ENCODE data around the gene TMEM150A. TPM values are rescaled to one million over a fixed set of nuclear protein-coding genes. Genes with fewer than 3 reads are reported as not detected.

The TMEM150A gene
- total and polyA plus RNA-seq, 2 donors (not counting 3 experiments of a cell fraction or from before 2014, with no cell fraction given), result 17.7 to 35.7 TPM

GRCh38 chr2:85588645-85589044, 13.9 kb downstream of the TMEM150A start:
- Histone ChIP-seq H3K4me2 (ENCODE audit: insufficient read depth, low read length) (no peak overlapping the region), H2AFZ (ENCODE audit: low read depth, low read length) (no peak overlapping the region), H3K36me3 (ENCODE audit: control insufficient read depth in 2 of 2, extremely low read depth in 1 of 2, insufficient read depth in 2 of 2, low read length in 2 of 2) (peaks cover 0 to 10% of the 10 kb centered on the region in 2 experiments), H3K27me3 (ENCODE audit: control insufficient read depth in 2 of 2, insufficient read depth in 2 of 2, low read length in 2 of 2) (no peaks in the 10 kb centered on the region), H3K27ac (ENCODE audit: insufficient read depth, low read depth, low read length) (peak overlapping the region; percentile 94), H3K9me1 (replicated peaks; ENCODE audit: control insufficient read depth, extremely low read depth, insufficient read depth, low read length) (no peaks in the 10 kb centered on the region), H4K20me1 (replicated peaks; ENCODE audit: control insufficient read depth, extremely low read depth, insufficient read depth, low read length) (no peaks in the 10 kb centered on the region), H3K79me2 (ENCODE audit: control insufficient read depth, insufficient read depth, low read length) (peaks cover 28% of the 10 kb centered on the region), H3K4me3 (replicated peaks in 1 of 3; ENCODE audit: insufficient read depth in 1 of 3, low read depth in 1 of 3, low read length in 3 of 3) (no peak overlapping the region), H3K4me1 (ENCODE audit: control insufficient read depth, extremely low read depth, insufficient read depth, low read length) (peaks cover 66% of the 10 kb centered on the region), H3K9ac (replicated peaks; ENCODE audit: extremely low read depth, insufficient read depth, low read length) (no peak overlapping the region), H3K9me3 (replicated peaks; ENCODE audit: control insufficient read depth, insufficient read depth, low read length) (no peaks in the 10 kb centered on the region)
- BruUV-seq (replicated peaks), result no TSS peak
- intact Hi-C loops (cut with micrococcal nuclease), result no loop called here
- dilution Hi-C loops (cut with MboI; ENCODE audit: extremely low pct_ligation_motif_present, low sequenced_read_pairs), result no loop called here
- DNase-seq (ENCODE audit: low read depth, low spot score), result no peak
- no peak for FAIRE-seq
- ChIA-PET POLR2A (no interaction called here), CTCF (no interaction called here)
- TF ChIP-seq FOS (IDR thresholded peaks at IDR 0.05; ENCODE audit: borderline replicate concordance, insufficient read depth, low read length) (no peak), EZH2 (IDR thresholded peaks at IDR 0.05; ENCODE audit: borderline replicate concordance, low read depth, low read length, severe bottlenecking) (no peak), MAX (IDR thresholded peaks at IDR 0.05; ENCODE audit: insufficient read depth, insufficient read length) (no peak), CTCF (IDR thresholded peaks at IDR 0.05; ENCODE audit: extremely low read depth in 1 of 2, insufficient read depth in 1 of 2, low read depth in 1 of 2, low read length in 2 of 2) (no peak), POLR2A (IDR thresholded peaks at IDR 0.05; ENCODE audit: low read depth, low read length) (no peak), MYC (IDR thresholded peaks at IDR 0.05; ENCODE audit: low read depth, low read length) (no peak), GATA2 (IDR thresholded peaks at IDR 0.05; ENCODE audit: insufficient read depth, insufficient read length, low read depth, low read length) (no peak), JUN (IDR thresholded peaks at IDR 0.05; ENCODE audit: borderline replicate concordance, insufficient read depth, insufficient read length, low read depth) (no peak), POLR2AphosphoS5 (IDR thresholded peaks at IDR 0.05; ENCODE audit: insufficient read depth, low read depth, low read length) (no peak)

Measured in endothelial cell of umbilical vein (primary cell).